IMR-90 (cell line): ENCODE results near the gene TIGD4. TPM values are rescaled to one million over a fixed set of nuclear protein-coding genes. Genes with fewer than 3 reads are reported as not detected.

Experiments used
- ATAC-seq: fragments of 200-7000 bp; cut with Tn5 transposase; 2 replicates; pipeline ENCODE4 v1.9.1; 2020; ENCODE audit warnings: low read depth, mild to moderate bottlenecking, moderate library complexity
- BruUV-seq: library from RNA; stranded (reverse); fragments of 400-500 nt; replicated peaks from 2 replicates; lab custom pipeline; 2021; lab: Mats Ljungman, UMichigan
- CTCF ChIA-PET: fragments of 300-600 bp; formaldehyde crosslinking; extraction: SDS; loops from one replicate; lab custom pipeline; 2021; ENCODE audit warnings: antibody characterized with exemption; lab: Yijun Ruan, JAX
- POLR2A ChIA-PET: fragments of 300-600 bp; sonication (Branson Sonifier 250); formaldehyde crosslinking; loops from one replicate; lab custom pipeline; 2022; ENCODE audit warnings: antibody characterized with exemption; ENCODE audit not compliant: unreplicated experiment; lab: Charles Lee
- DNase-seq: peaks from one replicate; pipeline ENCODE4 v3.0.0; 2013
- H2AFZ ChIP-seq: replicated peaks from 2 replicates; pipeline ENCODE3; 2013; ENCODE audit warnings: low read length, mild to moderate bottlenecking; ENCODE audit not compliant: poor library complexity
- H2AK5ac ChIP-seq: 2 replicates; pipeline ENCODE4 v1.6.1; 2013; ENCODE audit warnings: low read depth, low read length, inconsistent platforms
- H2AK9ac ChIP-seq: replicated peaks from 2 replicates; pipeline ENCODE3; 2013; ENCODE audit warnings: mild to moderate bottlenecking, low read depth, low read length, moderate library complexity; ENCODE audit not compliant: poor library complexity
- H2BK120ac ChIP-seq: 2 replicates; pipeline ENCODE4 v1.6.1; 2013; ENCODE audit warnings: low read depth, low read length, inconsistent platforms
- H2BK15ac ChIP-seq: 3 replicates; pipeline ENCODE4 v1.6.1; 2013; ENCODE audit warnings: low read depth, low read length, inconsistent platforms
- H2BK20ac ChIP-seq: 2 replicates; pipeline ENCODE4 v1.6.1; 2013; ENCODE audit warnings: low read depth, mild to moderate bottlenecking, inconsistent platforms, low read length, moderate library complexity
- H2BK5ac ChIP-seq: 2 replicates; pipeline ENCODE4 v1.6.1; 2013; ENCODE audit warnings: mild to moderate bottlenecking, low read depth, low read length, inconsistent platforms; ENCODE audit not compliant: poor library complexity, severe bottlenecking
- H3K14ac ChIP-seq: replicated peaks from 2 replicates; pipeline ENCODE4 v1.6.1; 2013; ENCODE audit warnings: low read depth, low read length, inconsistent platforms
- H3K18ac ChIP-seq: 2 replicates; pipeline ENCODE4 v1.6.1; 2013; ENCODE audit warnings: low read depth, low read length, control low read depth
- H3K23ac ChIP-seq: 2 replicates; pipeline ENCODE4 v1.6.1; 2013; ENCODE audit warnings: low read depth, low read length, inconsistent platforms
- H3K27ac ChIP-seq: 2 replicates; pipeline ENCODE4 v1.5.1; 2013; ENCODE audit warnings: mild to moderate bottlenecking, control low read depth, low read length; ENCODE audit not compliant: insufficient read depth
- H3K27me3 ChIP-seq: 2 replicates; pipeline ENCODE4 v1.6.1; 2013; ENCODE audit warnings: low read length; ENCODE audit not compliant: control insufficient read depth, insufficient read depth
- H3K36me3 ChIP-seq: 2 replicates; pipeline ENCODE4 v1.6.1; 2013; ENCODE audit warnings: low read length, mixed read lengths; ENCODE audit not compliant: control insufficient read depth, insufficient read depth
- H3K4ac ChIP-seq: 2 replicates; pipeline ENCODE4 v1.6.1; 2013; ENCODE audit warnings: low read depth, low read length, inconsistent platforms
- H3K4me1 ChIP-seq: 2 replicates; pipeline ENCODE4 v1.6.1; 2013; ENCODE audit warnings: low read length, mixed read lengths; ENCODE audit not compliant: control insufficient read depth, insufficient read depth
- H3K4me2 ChIP-seq: 2 replicates; pipeline ENCODE4 v1.6.1; 2013; ENCODE audit warnings: low read depth, mild to moderate bottlenecking, control low read depth, low read length, moderate library complexity
- H3K4me3 ChIP-seq: 2 replicates; pipeline ENCODE4 v1.5.1; 2013; ENCODE audit warnings: low read depth, mild to moderate bottlenecking, control low read depth, low read length, moderate library complexity; ENCODE audit not compliant: insufficient read depth
- H3K56ac ChIP-seq: 2 replicates; pipeline ENCODE4 v1.6.1; 2013; ENCODE audit warnings: low read length, inconsistent platforms; ENCODE audit not compliant: insufficient read depth; ENCODE audit errors: extremely low read depth
- H3K79me1 ChIP-seq, 2 experiments: 2 replicates each; pipeline ENCODE4 v1.6.1; 2013; ENCODE audit warnings: low read length in 2 of 2, inconsistent platforms in 1 of 2, low read depth in 1 of 2
- H3K9ac ChIP-seq: 2 replicates; pipeline ENCODE4 v1.6.1; 2013; ENCODE audit warnings: low read depth, low read length, control low read depth
- H3K9me1 ChIP-seq: 2 replicates; pipeline ENCODE4 v1.6.1; 2013; ENCODE audit warnings: low read length, inconsistent platforms; ENCODE audit not compliant: insufficient read depth
- H3K9me3 ChIP-seq: 2 replicates; pipeline ENCODE4 v1.6.1; 2013; ENCODE audit warnings: low read length; ENCODE audit not compliant: control insufficient read depth, insufficient read depth
- H4K20me1 ChIP-seq: 2 replicates; pipeline ENCODE4 v1.6.1; 2013; ENCODE audit warnings: low read length, inconsistent platforms; ENCODE audit not compliant: insufficient read depth
- H4K5ac ChIP-seq: 2 replicates; pipeline ENCODE4 v1.6.1; 2013; ENCODE audit warnings: mild to moderate bottlenecking, low read depth, low read length, control low read depth
- H4K8ac ChIP-seq, 2 experiments: 2 replicates each; pipeline ENCODE4 v1.6.1; 2013; ENCODE audit warnings: low read depth in 2 of 2, low read length in 2 of 2, control low read depth in 1 of 2, inconsistent platforms in 1 of 2
- H4K91ac ChIP-seq: 2 replicates; pipeline ENCODE4 v1.6.1; 2013; ENCODE audit warnings: low read depth, low read length, inconsistent platforms; ENCODE audit not compliant: insufficient read depth
- BHLHE40 ChIP-seq: fragments of 150-350 bp; IDR thresholded peaks from 2 replicates; pipeline ENCODE4 v1.6.1; 2016; ENCODE audit warnings: mild to moderate bottlenecking, low read depth, low read length
- MAFK ChIP-seq: IDR thresholded peaks from 2 replicates; pipeline ENCODE4 v1.6.1; 2012; ENCODE audit warnings: low read depth, low read length, improper control_type of control experiment
- WGBS, 2 experiments: methylation state at CpG; one replicate each; pipeline versions ENCODE4 v1.1.5 to v1.1.7; 2013; ENCODE audit warnings: missing lambda C conversion rate in 2 of 2; ENCODE audit not compliant: insufficient read length in 1 of 2; ENCODE audit errors: extremely low coverage in 2 of 2; 5-methylcytosine and 5-hydroxymethylcytosine counted together
- dilution Hi-C: fragments of 300-500 bp; cut with HindIII; formaldehyde crosslinking; loops from one replicate; pipeline ENCODE4 v1.14.3; 2018; ENCODE audit warnings: low sequenced_read_pairs; ENCODE audit not compliant: unreplicated experiment
- in situ Hi-C: fragments of 300-500 bp; cut with MboI; formaldehyde crosslinking; loops from 3 replicates; pipeline ENCODE4 v1.14.3; 2019; ENCODE audit warnings: low sequenced_read_pairs, inconsistent platforms, mixed read lengths
- intact Hi-C: fragments of 100-400 bp; cut with micrococcal nuclease; formaldehyde crosslinking; loops from 2 replicates; pipeline ENCODE4 v1.10.0; 2022
- polyA plus RNA-seq, 3 experiments: library from polyadenylated mRNA; depleted of rRNA; stranded (reverse); fragments of >200 nt; gene quantifications; 2 replicates each; pipeline ENCODE4 v1.2.3, GENCODE V29; 2012; ENCODE audit warnings: low replicate concordance in 1 of 3
- total RNA-seq: library from RNA; depleted of rRNA; stranded (reverse); fragments of >200 nt; gene quantifications from 2 replicates; pipeline ENCODE4 v1.2.3, GENCODE V29; 2012

The TIGD4 gene
- total and polyA plus RNA-seq, 2 of the 4 experiments (the other 2 are of a cell fraction) = 0.03 TPM; not detected in 1

DNA sequence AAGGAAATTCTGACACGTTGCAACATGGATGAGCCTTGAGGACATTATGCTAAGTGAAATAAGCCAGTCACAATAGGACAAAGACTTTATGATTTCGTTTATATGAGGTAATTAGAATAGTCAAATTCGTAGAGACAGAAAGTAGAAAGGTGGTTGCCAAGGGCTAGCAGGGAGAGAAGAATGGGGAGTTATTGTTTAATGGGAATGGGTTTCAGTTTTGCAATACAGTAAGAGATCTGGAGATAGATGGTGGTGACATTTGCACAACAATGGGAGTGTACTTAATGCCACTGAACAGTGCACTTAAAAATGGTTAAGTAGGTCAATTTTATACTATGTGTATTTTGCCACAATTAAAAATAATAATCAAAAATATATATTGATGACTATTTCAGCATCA is 56.3 kb downstream of the TIGD4 start:
- H3K27me3 ChIP-seq = peaks cover 10% of the 10 kb centered on the region; the same call in 1 of the 2 replicates
- no peak overlapping the region for H2BK20ac ChIP-seq
- H4K20me1 ChIP-seq = no peaks in the 10 kb centered on the region
- no peak overlapping the region for H2BK5ac ChIP-seq
- H3K4ac ChIP-seq = no peak overlapping the region
- H3K36me3 ChIP-seq = no peaks in the 10 kb centered on the region
- H2AK5ac ChIP-seq = no peak overlapping the region
- H2BK120ac ChIP-seq = no peak overlapping the region
- no peak for TF ChIP-seq BHLHE40
- no peak for TF ChIP-seq MAFK
- in situ Hi-C loops (no loop called here), intact Hi-C loops (no loop called here), dilution Hi-C loops (no loop called here)
- ChIA-PET POLR2A (no interaction called here), CTCF (no interaction called here)
- no peak overlapping the region for H3K4me3 ChIP-seq
- no peak overlapping the region for H3K23ac ChIP-seq
- H2AK9ac ChIP-seq = no peak overlapping the region
- DNase-seq (no peak), ATAC-seq (no peak)
- no peak overlapping the region for H3K14ac ChIP-seq
- H3K18ac ChIP-seq = no peak overlapping the region
- H3K27ac ChIP-seq = no peak overlapping the region
- no peak overlapping the region for H2AFZ ChIP-seq
- no peak overlapping the region for H4K5ac ChIP-seq
- no peak overlapping the region for H4K8ac ChIP-seq
- H3K9me1 ChIP-seq = no peaks in the 10 kb centered on the region
- H3K4me2 ChIP-seq = no peak overlapping the region
- 23% methylated on average over 2 of the region's 3 CpGs; no CpG with 5 or more reads in 1 of the 2 experiments for WGBS, 2 experiments
- no peak overlapping the region for H2BK15ac ChIP-seq
- H3K4me1 ChIP-seq = no peaks in the 10 kb centered on the region
- BruUV-seq = no TSS peak
- H3K9ac ChIP-seq = no peak overlapping the region
- H3K56ac ChIP-seq = no peak overlapping the region
- H3K9me3 ChIP-seq = no peaks in the 10 kb centered on the region
- H3K79me1 ChIP-seq = no peaks in the 10 kb centered on the region
- H4K91ac ChIP-seq = no peak overlapping the region
